Activated CD4-positive, alpha-beta T cell treated with anti-CD3 and anti-CD28 coated beads for 4 hours (primary cell): ENCODE data around the gene FGA.
"Not testable (repeated sequence)": the region's sequence is repeated elsewhere in the genome, so short reads cannot be mapped to it uniquely, and the experiment has no call there.

ENCODE experiments used
- DNase-seq, 2 donors: peaks; one replicate each; pipeline ENCODE4 v3.0.0-alpha.2; 2020

Gene FGA

DNA sequence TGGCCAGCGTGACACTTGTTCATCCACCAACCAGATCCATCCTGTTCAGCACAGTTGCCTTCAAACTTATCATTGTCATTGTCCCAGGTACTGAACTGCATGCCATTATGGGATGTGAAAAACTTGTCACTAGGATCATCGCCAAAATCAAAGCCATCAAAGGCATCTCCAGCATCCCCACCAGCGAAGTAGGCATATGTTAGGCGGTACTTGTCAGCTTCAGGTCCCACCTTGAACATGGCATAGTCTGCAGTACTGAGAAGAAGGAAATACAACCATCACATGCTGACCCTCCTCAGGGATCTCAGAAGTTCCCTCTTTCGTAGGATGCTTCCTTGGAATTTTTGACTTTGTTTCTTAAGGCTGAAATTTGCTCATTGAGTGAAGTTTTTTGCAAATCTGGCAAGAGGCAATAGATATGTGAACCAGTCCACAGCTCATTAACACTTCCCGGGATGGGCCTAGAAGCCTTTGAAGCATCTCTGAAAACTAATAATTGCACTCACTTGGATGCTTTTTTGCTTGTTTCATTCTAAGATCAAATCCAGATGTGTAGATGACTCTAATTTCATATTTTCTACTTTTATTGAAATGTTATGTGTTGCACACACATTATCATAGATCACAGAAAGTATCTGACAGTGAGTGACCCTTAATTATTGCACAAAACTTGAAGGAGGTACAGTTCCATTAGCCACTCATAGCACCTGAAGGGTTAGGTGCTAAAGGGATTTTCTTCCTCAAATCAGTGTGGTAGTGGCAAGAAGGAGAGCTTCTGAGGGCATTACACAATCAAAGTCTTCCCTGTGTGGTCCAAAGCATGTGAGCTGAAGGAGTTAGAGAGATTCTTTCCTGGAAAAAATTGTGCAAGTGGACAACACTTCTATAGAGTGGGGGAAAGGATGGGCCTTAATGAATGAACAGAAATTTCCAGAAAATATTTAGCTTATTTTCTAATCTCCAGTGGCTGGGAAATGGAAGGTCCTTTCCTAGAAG lies 16.5 kb upstream of the FGA start:
- DNase-seq = no peak

- DNase-seq = no peak
Observed at GRCh38 chr4:154604696-154605200, 14.2 kb upstream of the FGA start.

GRCh38 chr4:154603033-154603943 lies 12.7 kb upstream of the FGA start:
- no peak for DNase-seq

DNA sequence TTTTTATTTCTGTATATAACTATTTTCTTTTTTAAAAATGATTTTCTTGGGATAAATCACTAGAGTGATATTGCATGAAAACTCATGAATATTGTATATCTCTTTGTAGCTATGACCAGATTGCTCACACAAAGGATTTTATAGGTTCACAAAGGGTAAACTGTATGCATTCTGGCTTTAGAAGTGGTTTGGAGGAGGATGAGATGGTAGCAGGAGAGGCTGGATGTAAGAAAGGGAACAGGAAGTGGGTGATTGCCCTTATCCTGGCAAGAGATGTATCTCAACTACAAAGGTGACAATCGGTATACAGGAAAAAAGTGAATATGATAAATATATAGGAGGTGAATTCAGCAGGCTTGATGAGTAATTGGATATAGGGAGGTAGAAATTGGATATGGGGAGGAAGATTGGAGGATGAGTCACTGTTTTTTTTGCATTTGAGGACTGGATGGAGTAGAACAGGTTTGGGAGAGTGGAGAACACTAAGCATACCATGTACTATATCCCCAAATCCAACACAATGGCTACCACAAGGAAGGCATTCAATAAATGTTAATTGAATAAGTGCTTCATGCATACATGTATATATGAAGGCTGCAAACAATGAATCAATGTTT lies 12.0 kb upstream of the FGA start:
- DNase-seq = no peak

- DNase-seq = no peak
Observed at GRCh38 chr4:154597798-154598774, 7.5 kb upstream of the FGA start.

GRCh38 chr4:154597281-154597680 lies 6.7 kb upstream of the FGA start:
- DNase-seq = not testable (repeated sequence)

- DNase-seq = no peak
Observed at GRCh38 chr4:154595807-154596206, 5.3 kb upstream of the FGA start.

- not testable (repeated sequence) for DNase-seq
Observed at GRCh38 chr4:154594343-154594742, 3.8 kb upstream of the FGA start.

GRCh38 chr4:154593868-154594267 lies 3.3 kb upstream of the FGA start:
- no peak for DNase-seq

- no peak for DNase-seq
Observed at GRCh38 chr4:154591890-154592289, 1.3 kb upstream of the FGA start.

DNA sequence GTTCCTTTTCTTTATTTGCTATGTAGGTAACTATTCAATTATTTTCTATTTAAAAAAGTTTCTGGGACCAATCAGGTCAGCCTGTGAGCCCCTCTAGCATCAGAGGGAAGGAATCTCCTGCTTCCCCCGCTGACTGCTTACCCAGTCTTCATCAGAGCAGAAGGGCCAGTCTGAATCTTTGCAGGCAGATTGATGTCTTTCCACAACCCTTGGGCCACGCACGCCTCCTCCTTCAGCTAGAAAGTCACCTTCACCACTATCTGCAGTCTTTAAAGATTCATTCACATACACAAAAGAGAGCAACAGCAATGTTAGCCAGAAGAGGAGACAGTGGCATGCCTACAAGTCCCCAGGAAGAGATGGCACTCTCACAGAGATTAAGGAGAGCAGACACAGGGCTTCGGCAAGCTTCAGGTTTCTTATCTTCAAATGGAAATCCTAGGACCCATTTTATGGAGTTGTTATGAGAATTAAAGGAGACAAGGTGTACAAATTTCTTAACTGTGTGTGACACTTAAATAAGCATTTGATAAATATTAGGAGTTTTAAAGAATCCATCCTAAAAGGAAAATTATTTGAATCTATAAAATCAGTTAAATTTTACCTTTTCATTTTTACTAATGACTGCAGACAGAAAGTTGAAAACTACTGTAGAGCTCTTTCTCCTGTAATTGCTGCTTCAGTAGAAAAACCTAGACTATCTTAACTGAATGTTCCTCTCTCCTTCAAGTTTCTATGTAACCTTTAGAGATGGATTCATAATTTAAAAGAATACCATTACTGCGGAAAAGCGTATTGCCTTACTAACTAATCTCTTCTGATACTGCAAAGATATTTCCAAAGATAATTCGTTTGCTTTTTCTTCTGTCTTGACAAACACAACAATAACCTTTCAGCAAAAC lies 995 bp downstream of the FGA start:
- DNase-seq = no peak

- no peak for DNase-seq
Observed at GRCh38 chr4:154588198-154588597, 2.3 kb downstream of the FGA start.

GRCh38 chr4:154586296-154587033 lies 4.1 kb downstream of the FGA start:
- no peak for DNase-seq

DNA sequence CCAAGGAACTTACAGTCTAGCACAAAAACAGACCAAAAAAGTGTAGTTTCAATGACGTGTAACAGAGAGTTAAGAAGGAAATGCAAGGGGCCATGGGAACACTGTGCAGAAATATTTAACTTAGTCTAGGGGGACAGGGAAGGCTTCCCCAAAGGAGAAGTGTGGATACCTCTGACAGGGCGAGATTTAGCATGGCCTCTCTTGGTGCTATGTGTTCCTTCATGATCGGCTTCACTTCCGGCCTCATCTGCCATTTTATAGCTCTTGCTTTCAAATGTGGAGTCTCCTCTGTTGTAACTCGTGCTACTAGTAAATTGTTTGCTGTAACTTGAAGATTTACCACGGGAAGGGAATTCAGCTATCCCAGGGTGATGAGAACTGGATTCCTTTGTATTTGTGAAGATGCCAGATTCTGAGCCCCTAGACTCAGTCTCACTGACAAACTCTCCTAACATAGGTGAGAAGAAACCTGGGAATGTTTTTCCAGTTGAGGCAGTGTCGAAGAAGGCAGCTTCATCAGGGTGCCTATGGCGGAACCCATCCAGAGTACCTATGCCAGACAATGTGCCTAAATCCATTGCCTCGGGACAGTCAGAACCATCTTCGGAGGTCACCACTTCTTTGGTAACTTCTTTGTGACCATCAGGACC lies 5.0 kb downstream of the FGA start:
- no peak for DNase-seq

DNA sequence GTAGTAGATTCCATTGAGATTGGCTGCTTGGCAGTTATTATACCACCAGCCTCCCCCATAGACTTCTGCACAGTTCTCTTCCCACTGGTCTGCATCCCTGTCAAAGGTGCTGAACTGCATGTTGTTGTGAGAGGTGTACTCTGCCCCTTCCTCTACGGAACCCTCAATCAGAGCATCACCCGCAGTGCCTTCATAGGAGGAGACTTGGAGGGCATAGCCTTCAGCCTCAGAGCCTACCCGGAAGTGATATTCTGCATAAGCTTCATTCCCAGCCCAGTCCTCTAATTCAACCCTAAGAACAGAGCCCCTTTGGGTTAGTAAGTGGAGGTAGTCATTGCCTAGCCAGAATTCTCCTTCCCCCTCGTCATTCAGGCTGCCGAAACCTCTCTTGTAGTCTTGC lies 6.3 kb downstream of the FGA start:
- no peak for DNase-seq

DNA sequence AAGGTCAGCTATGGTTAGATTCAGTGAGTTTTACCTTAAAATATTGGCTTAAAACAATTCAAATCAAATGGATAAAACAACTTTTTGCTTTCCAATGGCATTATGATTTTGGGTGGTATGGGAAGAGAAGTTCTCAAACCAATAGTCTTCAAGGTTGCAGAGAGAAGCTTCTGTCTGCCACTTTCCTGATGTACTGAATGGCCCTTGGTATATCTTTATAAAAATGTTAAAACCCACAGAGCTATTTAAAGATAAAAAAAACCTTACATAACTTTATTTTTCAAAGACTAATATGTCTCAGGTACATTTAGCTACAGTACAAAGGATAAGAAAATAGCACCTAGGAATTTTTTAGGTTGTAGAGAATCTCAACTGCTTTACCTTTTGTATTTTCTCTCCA lies 6.9 kb downstream of the FGA start:
- no peak for DNase-seq

GRCh38 chr4:154583230-154583629 lies 7.3 kb downstream of the FGA start:
- no peak for DNase-seq

DNA sequence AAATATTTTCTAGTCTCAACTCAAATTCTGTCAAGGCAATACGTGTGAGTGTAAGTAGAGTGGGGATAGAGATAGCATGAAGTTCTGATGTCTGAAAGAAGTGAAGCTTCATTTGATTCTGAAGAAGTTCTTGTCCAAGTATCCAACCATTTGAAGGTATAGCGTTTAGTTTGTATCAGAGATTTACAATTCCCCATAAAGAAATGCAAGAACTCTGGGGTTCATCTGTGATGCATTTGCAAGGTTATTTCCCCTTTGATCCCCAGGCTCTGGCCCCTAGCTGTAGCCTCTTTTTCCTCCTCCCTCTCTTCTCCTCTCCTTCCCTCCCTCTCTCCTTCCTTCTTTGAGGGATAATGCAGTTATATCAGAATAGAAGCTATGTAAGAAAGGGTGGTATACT lies 7.8 kb downstream of the FGA start:
- no peak for DNase-seq

DNA sequence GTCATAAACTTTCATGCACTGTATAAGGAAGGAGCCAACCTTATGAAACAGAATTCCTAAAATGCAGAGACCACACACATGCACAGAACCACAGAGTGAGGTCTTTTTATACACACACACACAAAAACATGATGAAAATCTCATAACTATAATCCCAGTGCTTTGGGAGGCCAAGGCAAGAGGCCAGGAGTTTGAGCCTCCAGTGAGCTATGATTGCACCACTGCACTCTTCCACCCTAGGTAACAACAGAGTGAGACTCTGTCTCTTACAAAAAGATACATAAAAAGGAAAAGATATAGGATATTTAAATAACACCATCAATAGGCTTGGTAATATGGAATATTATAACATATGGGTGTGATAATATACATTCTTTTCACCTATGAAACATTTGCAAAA lies 10.6 kb downstream of the FGA start:
- DNase-seq = no peak
